ENCODE data around the gene PHTF1. TPM values are rescaled to one million over a fixed set of nuclear protein-coding genes. Genes with fewer than 3 reads are reported as not detected.

Gene PHTF1
- total RNA-seq, 1 experiment from 2014 or later = 27.3 TPM

- H3K4me2 ChIP-seq (ENCODE audit: low read length) = no peak overlapping the region
These were observed 9.8 kb upstream of the PHTF1 start for GRCh38 chr1:113768916-113769600.

GRCh38 chr1:113765306-113766230 lies 6.3 kb upstream of the PHTF1 start:
- no peaks in the 10 kb centered on the region for H3F3A ChIP-seq (ENCODE audit: low read length, unreplicated experiment)
- TF ChIP-seq CTCF (conservative IDR thresholded peaks at IDR 0.05; ENCODE audit: low read depth, low read length) (no peak), EZH2 (IDR thresholded peaks at IDR 0.05; ENCODE audit: low read length, unreplicated experiment) (no peak), EZH2phosphoT487 (IDR thresholded peaks at IDR 0.05; ENCODE audit: borderline replicate concordance, low read length) (no peak)
- H3K9me3 ChIP-seq (ENCODE audit: low read length) = no peaks in the 10 kb centered on the region
- H3K36me3 ChIP-seq (ENCODE audit: low read depth, low read length) = peaks cover 8% of the 10 kb centered on the region
- POLR2A ChIA-PET (ENCODE audit: unreplicated experiment) = no interaction called here
- ATAC-seq (no peak), DNase-seq (no peak)
- H3K4me2 ChIP-seq (ENCODE audit: low read length) = no peak overlapping the region
- no peaks in the 10 kb centered on the region for H3K4me1 ChIP-seq (ENCODE audit: insufficient read depth, low read length)
- H3K27me3 ChIP-seq (ENCODE audit: low read length) = no peaks in the 10 kb centered on the region
- H2AFZ ChIP-seq (ENCODE audit: low read length) = no peak overlapping the region
- intact Hi-C loops (cut with micrococcal nuclease) = no loop called here
- no TSS peak for BruUV-seq (replicated peaks)
- H4K20me1 ChIP-seq (ENCODE audit: low read length) = no peaks in the 10 kb centered on the region
- H3K27ac ChIP-seq (ENCODE audit: low read length) = no peak overlapping the region
- H3K9me2 ChIP-seq (replicated peaks; ENCODE audit: low read length) = no peaks in the 10 kb centered on the region
- no peak overlapping the region for H3K4me3 ChIP-seq (ENCODE audit: low read length)
- CTCF ChIA-PET = no interaction called here
- H3K9ac ChIP-seq (ENCODE audit: low read length) = no peak overlapping the region
- no peaks in the 10 kb centered on the region for H3K79me2 ChIP-seq (ENCODE audit: low read length)

More at GRCh38 chr1:113768916-113769600, 9.8 kb upstream of the PHTF1 start:
- H3K4me3 ChIP-seq (ENCODE audit: low read length) = no peak overlapping the region
- ChIA-PET CTCF (no interaction called here), POLR2A (ENCODE audit: unreplicated experiment) (no interaction called here)
- no peak overlapping the region for H3K27ac ChIP-seq (ENCODE audit: low read length)
- no peaks in the 10 kb centered on the region for H3F3A ChIP-seq (ENCODE audit: low read length, unreplicated experiment)
- no peaks in the 10 kb centered on the region for H3K79me2 ChIP-seq (ENCODE audit: low read length)
- BruUV-seq (replicated peaks) = no TSS peak
- TF ChIP-seq CTCF (conservative IDR thresholded peaks at IDR 0.05; ENCODE audit: low read depth, low read length) (no peak), EZH2phosphoT487 (IDR thresholded peaks at IDR 0.05; ENCODE audit: borderline replicate concordance, low read length) (no peak), EZH2 (IDR thresholded peaks at IDR 0.05; ENCODE audit: low read length, unreplicated experiment) (no peak)
- intact Hi-C loops (cut with micrococcal nuclease) = no loop called here
- DNase-seq = no peak
- no peaks in the 10 kb centered on the region for H4K20me1 ChIP-seq (ENCODE audit: low read length)
- peaks cover 8% of the 10 kb centered on the region for H3K36me3 ChIP-seq (ENCODE audit: low read depth, low read length)
- H3K9me2 ChIP-seq (replicated peaks; ENCODE audit: low read length) = no peaks in the 10 kb centered on the region
- H3K9ac ChIP-seq (ENCODE audit: low read length) = no peak overlapping the region
- ATAC-seq = no peak
- H3K9me3 ChIP-seq (ENCODE audit: low read length) = no peaks in the 10 kb centered on the region
- H2AFZ ChIP-seq (ENCODE audit: low read length) = no peak overlapping the region
- H3K27me3 ChIP-seq (ENCODE audit: low read length) = no peaks in the 10 kb centered on the region
- H3K4me1 ChIP-seq (ENCODE audit: insufficient read depth, low read length) = no peaks in the 10 kb centered on the region

Data from PC-3 (cell line).